ENCODE data around the gene JAK3.

DNA sequence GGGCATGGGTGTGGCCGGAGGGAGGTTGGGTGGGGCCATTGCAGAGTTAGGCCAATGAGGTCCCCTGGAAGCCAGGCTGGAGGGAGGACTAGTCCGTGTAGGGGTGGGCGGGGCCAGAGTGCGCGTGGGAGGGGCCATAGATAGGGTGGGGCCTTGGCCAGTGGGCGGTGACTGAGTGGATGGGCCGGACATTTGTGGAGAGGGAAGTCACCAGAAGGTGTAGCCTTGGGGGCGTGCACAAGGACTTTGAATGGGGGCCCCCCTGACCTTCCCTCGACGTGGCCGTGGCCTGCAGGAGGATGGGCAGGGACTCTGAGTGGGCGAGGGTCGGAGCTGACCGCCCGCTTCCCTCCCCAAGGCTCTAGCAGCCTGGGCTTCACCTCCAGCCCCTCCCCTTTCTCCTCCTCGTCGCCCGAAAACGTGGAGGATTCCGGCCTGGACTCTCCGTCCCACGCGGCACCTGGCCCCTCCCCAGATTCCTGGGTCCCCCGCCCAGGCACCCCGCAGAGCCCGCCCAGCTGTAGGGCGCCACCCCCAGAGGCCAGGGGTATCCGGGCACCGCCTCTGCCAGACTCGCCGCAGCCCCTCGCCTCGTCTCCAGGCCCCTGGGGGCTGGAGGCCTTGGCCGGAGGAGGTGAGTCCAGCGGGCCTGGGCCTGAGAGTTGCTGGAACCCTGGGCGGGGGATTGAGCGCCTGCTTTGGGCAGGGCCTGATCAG, 69.4 kb downstream of the JAK3 start:
- TF ChIP-seq, protein P1, sequence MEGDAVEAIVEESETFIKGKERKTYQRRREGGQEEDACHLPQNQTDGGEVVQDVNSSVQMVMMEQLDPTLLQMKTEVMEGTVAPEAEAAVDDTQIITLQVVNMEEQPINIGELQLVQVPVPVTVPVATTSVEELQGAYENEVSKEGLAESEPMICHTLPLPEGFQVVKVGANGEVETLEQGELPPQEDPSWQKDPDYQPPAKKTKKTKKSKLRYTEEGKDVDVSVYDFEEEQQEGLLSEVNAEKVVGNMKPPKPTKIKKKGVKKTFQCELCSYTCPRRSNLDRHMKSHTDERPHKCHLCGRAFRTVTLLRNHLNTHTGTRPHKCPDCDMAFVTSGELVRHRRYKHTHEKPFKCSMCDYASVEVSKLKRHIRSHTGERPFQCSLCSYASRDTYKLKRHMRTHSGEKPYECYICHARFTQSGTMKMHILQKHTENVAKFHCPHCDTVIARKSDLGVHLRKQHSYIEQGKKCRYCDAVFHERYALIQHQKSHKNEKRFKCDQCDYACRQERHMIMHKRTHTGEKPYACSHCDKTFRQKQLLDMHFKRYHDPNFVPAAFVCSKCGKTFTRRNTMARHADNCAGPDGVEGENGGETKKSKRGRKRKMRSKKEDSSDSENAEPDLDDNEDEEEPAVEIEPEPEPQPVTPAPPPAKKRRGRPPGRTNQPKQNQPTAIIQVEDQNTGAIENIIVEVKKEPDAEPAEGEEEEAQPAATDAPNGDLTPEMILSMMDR (IDR thresholded peaks at IDR 0.05; ENCODE audit: low read length) = no peak
- no peak for TF ChIP-seq EZH2 (IDR thresholded peaks at IDR 0.05; ENCODE audit: borderline replicate concordance, low read length)
